Skin of body (tissue), 2 donors: ENCODE data around the gene EARS2. TPM values are rescaled to one million over a fixed set of nuclear protein-coding genes. Genes with fewer than 3 reads are reported as not detected.
"Not testable (repeated sequence)": the region's sequence is repeated elsewhere in the genome, so short reads cannot be mapped to it uniquely, and the experiment has no call there.

ENCODE experiments used
- DNase-seq: peaks from one replicate; lab custom pipeline; 2025; lab: John Stamatoyannopoulos, UW
- total RNA-seq: library from RNA; depleted of rRNA; stranded (reverse); fragments of >200 nt; gene quantifications from one replicate; pipeline ENCODE4 v1.2.3, GENCODE V29; 2014

The EARS2 gene
- 22.1 TPM for total RNA-seq

- peak; percentile 99 for DNase-seq
Observed at GRCh38 chr16:23556881-23557778, at the start of gene EARS2, which contains the start of gene UBFD1. EARS2 (minus strand) TSS chr16:23557350; CDS start chr16:23557343, 7 bp downstream. UBFD1 (plus strand) TSS chr16:23557727; CDS start chr16:23557743, 16 bp downstream.

GRCh38 chr16:23597003-23597756, 40.0 kb upstream of the EARS2 start:
- no peak for DNase-seq

DNA sequence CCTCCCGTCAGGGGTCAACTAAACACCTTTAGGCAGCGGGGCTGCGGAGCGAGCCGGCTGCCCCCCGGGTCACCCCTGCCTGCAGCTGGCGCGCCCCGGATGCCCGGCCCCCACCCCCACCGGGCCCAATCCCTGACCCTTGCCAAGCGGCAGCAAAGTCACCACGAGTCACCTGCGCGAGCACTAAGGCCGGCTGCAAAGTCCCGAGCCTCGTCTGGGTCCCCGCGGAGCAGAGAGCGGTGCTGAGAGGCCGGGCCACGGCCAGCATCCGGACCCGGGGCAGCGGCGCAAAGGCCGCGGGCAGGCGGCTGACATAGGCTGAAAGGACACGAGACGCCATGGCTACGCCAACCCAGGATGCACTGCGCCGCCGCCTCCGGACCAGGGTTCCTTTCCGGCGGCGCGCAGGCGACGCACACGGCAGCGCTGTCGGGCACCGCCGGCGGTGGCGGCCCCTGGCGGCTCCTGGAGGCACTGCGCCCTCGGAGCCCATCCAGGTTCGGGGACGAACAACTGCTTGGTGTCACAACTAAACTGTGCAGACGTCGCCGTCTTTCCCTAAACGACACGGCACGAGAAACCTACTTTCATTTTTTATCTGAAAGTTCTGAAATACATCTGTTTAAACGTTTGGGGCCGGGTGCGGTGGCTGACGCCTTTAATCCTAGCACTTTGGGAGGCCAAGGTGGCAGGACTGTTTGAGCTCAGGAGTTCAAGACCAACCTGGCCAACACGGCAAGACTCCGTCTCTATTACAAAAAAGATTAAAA, 39.0 kb upstream of the EARS2 start, which contains the start of gene NDUFAB1:
Gene NDUFAB1, minus strand, starts transcription at position 366 of the 770 bp plus-strand sequence. Its CDS starts 26 bp downstream, at position 340.
- peak; percentile 71 for DNase-seq

- DNase-seq, result no peak
Observed at GRCh38 chr16:23595246-23595950, 38.2 kb upstream of the EARS2 start.

DNA sequence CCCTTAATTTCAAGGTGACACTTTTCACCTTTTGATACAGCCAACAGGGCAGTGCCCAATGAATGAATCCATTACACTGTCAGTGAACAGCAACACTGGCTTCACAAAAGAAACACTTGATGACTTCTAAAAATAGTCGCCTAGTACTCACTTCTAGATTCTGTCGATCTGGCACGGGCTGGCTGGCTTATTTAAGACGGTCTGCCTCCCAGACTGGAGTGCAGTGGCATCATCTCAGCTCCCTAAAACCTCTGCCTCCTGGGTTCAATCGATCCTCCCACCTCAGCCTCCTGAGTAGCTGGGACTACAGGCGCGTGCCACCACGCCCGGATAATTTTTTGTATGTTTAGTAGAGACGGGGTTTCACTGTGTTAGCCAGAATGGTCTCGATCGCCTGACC, 37.0 kb upstream of the EARS2 start:
- DNase-seq, result no peak

DNA sequence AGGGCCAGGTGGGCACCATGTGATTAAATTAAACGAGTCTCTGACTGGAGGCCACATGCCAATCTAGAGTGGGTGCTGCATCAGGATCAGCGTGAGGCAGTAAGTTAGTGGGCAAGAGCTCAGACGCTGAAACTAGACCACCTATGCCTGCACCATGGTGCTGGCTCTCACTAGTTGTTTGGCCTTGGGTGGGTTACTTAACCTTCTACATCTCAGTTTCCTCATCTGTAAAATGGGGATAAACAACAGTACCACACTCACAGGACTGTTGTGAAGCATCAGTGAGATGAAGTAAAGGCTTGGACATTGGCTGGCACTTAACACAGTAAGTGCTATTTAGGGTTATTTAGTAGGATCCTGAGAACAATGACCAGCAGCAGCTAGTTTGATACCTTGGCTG, 33.0 kb upstream of the EARS2 start:
- DNase-seq, result no peak

- no peak for DNase-seq
Observed at GRCh38 chr16:23587726-23588125, 30.6 kb upstream of the EARS2 start.

- no peak for DNase-seq
Observed at GRCh38 chr16:23584186-23585076, 27.3 kb upstream of the EARS2 start.

- not testable (repeated sequence) for DNase-seq
Observed at GRCh38 chr16:23583271-23583670, 26.1 kb upstream of the EARS2 start.

- DNase-seq, result no peak
Observed at GRCh38 chr16:23581764-23582163, 24.6 kb upstream of the EARS2 start.

DNA sequence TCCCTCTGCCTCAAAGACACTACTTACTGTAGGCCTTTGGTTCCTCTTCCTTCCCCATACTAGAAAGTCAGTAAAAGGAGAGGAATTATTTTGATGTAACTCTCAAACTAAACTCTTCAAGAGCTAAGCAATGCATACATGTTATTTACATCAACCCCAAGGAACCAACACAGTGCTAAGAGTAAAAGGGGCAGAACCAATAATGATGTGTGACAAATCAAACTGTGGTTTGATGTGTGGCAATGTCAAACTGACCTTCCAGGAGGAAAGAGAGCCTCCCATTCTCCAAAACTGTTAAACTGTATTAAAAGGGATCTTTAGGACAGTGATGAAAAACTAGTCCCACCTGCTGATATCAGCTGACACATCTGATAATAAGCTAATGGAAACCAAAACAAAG, 23.2 kb upstream of the EARS2 start:
- DNase-seq, result no peak

GRCh38 chr16:23579371-23579770, 22.2 kb upstream of the EARS2 start:
- no peak for DNase-seq

DNA sequence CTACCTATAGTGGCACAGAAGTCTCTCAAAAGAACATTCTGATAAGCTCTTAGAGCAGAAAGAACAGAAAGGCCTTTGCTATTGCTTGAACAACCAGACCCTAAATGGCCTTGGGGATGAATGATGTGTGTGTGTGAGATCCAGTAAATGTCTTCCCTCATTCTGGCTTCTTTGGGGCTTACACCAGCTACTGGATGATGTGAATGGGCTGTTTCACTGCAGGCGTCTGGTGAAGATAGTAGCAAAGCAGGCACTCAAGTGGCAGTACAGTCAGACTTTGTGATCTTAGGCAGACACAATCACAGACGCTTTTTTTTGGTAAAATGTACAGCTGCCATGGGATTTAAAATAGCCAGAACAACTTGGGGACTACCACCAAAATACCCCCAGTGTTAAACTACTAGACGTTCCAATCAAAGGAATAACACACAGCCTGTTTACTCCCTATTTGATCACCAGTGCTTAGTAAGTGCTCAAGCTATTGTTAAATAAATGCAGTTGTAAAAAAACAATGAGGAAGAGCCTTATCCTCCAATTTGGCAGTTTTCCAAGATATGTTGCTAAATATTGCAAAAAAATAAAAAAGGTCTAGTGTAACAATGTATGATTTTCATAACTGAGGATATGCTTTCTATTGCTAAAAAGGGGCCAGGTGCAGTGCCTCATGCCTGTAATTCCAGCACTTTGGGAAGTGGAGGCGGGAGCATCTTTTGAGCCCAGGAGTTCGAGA, 21.1 kb upstream of the EARS2 start:
- DNase-seq, result no peak

GRCh38 chr16:23577493-23577892, 20.3 kb upstream of the EARS2 start:
- no peak for DNase-seq

GRCh38 chr16:23575834-23576233, 18.7 kb upstream of the EARS2 start:
- DNase-seq, result no peak

DNA sequence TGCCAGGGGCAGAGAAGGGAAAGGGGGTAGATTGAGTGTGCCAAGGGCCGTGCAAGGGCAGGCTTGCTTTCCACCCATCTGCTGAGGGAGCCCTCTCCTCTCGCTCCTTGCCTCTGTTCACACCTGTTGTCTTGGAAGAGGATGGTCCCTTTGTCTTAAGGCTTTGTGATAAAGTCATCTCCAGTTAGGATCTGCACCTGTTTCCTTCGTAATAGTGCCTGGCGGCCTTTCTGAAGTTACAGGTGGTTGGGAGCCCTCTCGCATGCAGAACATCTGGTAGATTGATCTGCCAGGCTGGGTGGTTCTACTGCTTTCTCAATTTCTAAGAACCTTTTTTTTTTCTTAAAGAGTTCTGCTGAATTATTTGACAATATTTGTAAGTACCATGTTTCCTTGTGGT, 16.7 kb upstream of the EARS2 start:
- no peak for DNase-seq

DNA sequence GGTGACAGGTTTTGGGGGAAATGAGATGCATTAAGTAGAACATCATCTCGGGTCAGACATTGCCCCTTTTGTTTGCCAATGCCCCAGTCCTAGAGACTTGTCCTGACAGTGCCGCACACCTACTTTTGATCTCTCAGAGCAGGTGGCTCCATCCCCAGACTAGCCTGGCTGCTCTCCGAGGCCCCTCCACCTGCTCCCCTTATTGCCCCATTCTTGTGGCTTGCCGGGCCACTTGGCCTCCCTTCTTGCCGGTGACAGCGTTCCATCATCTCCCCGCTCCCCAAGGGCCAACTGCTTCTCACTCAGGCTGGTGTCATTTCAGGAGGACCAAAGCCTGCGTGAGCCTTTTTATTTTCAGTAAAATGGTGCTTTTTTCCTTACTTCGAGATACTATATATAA, 15.2 kb upstream of the EARS2 start:
- no peak for DNase-seq

GRCh38 chr16:23571895-23572294, 14.7 kb upstream of the EARS2 start:
- DNase-seq, result no peak

DNA sequence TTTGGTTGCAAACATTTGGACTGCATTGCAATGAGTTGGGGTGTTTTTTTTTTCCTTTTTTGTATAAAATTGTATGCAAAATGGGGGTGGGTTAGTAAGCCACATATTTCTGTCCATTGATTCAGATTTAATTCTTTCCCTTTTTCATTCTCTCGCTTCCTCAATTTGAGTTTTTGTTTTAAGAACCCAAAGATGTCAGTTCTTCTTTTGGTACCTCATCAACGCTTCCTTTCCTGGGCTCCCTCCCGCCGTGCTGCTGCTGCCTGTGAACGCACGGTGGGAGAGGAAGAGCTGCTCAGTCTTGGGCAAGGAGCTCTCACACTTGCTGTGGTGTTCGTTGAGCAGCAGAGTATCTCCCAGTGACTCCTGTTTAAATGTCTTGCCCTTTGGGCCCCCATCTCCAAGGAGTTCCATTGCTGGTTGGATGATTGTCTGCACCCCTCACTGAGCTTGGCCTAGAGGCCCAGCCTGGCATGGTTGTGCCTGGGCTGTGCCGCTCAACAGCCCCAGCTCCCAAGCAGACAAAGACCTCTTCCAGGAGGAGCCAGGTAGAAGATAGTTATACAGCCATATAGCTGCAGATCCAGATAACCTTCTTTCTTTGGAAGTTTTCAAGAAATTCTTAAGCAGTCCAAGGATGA, 14.0 kb upstream of the EARS2 start:
- DNase-seq, result no peak
